Renal pelvis (tissue), 4 donors: Measurements from ENCODE around the gene PTPRJ. TPM values are rescaled to one million over a fixed set of nuclear protein-coding genes. Genes with fewer than 3 reads are reported as not detected.
"Not testable (repeated sequence)": the region's sequence is repeated elsewhere in the genome, so short reads cannot be mapped to it uniquely, and the experiment has no call there.

Source experiments
- DNase-seq: peaks from one replicate; pipeline ENCODE4 v3.0.0-alpha.2; 2013
- polyA plus RNA-seq, 3 donors: library from polyadenylated mRNA; unstranded; fragments of 120-200 nt; gene quantifications; one replicate each; pipeline ENCODE4 v1.2.1, GENCODE V29; 2013; ENCODE audit not compliant: insufficient read length in 3 of 3

PTPRJ gene
- polyA plus RNA-seq, 3 donors: 22.4 to 28.3 (median 23.8) TPM

DNA sequence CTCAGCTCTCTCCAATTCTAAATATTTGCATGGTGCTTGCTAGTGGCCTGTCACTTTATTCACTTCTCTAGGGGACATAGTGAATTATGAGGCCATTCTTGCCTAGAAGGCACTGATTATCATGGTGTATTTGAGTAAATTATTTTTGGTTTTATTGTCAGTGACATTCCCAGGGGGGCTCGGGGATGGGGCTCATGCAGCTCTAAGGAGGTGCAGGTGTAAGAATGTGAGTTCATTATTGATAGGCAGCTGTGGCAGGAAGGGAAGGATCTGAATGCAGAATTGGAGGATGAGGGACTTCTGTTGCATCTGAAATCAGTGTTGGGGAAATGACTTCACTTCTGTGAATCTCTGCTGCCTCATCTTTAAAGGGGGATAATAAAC, 182.5 kb downstream of the PTPRJ start:
- no peak for DNase-seq

DNA sequence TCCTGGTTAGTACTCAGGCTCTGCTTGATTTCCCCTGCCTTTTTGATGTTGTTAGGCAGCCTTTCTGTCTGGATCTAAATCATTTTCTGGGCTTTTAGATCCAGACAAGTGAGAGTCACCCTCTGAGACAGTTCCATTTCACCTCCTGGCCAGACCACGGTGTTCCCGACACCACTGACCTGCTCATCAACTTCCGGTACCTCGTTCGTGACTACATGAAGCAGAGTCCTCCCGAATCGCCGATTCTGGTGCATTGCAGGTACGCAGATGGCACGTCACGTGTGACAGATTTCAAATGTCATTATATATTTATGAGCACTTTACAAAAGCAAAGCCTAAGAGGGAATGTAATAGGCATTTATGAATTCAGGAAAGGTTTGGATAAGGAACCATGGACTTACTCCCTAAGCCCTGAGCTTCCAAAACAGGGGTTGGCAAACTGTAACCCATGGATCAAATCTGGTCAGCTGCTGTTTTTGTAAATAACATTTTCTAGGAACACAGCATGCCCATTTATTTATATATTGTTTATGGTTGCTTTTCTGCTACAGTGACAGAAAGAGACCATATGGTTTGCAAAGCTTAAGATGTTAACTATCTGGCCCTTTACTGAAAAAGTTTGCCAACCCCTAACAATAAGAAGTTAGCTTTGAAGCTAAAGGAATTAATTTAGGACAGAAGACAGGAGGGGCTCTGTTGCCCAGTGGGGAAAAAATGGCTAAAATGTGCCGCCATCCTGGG, 183.2 kb downstream of the PTPRJ start:
- no peak for DNase-seq

DNA sequence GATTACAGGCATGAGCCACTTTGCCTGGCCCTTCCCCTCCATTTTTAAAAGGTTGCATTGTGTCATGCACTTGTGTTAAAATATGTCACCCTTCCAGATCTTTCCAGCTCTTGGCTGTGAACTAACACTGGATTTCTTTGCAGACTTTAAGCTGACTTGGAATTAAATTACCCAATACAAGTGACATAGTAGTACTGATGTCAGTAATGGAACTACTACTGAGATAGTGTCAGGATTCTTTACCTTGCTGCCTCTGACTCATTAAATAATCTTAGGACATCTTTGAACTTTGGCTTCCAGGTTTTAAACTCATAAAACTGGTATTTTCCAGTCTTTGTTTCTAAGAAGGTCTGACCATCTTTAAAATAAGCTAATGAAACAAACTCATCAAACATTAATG, 184.5 kb downstream of the PTPRJ start:
- DNase-seq: no peak

DNA sequence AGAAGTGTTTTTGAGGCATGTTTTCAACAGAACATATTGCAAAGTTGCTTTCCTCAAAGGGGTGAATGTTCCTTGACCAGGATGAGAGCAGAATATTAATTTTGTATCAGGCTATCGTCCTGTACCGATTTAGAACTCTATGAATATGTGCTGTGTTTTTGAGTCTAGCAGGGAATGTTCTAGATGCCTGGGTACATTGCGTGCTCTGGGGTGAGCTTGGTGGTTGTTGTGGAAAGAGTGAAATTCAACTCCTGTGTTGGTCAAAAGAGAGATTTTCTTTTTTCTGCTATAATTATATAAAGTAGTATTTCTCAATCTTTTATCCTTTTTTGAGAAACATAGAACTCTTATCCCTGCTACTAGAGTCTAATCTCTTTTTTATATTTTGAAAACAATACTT, 185.1 kb downstream of the PTPRJ start:
- DNase-seq: no peak

DNA sequence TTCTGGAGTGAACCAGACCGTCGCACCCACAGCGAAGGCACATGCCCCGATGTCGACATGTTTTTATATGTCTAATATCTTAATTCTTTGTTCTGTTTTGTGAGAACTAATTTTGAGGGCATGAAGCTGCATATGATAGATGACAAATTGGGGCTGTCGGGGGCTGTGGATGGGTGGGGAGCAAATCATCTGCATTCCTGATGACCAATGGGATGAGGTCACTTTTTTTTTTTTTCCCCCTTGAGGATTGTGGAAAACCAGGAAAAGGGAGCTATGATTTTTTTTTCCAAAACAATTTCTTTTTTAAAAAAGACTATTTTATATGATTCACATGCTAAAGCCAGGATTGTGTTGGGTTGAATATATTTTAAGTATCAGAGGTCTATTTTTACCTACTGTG, 187.0 kb downstream of the PTPRJ start:
- DNase-seq: no peak

DNA sequence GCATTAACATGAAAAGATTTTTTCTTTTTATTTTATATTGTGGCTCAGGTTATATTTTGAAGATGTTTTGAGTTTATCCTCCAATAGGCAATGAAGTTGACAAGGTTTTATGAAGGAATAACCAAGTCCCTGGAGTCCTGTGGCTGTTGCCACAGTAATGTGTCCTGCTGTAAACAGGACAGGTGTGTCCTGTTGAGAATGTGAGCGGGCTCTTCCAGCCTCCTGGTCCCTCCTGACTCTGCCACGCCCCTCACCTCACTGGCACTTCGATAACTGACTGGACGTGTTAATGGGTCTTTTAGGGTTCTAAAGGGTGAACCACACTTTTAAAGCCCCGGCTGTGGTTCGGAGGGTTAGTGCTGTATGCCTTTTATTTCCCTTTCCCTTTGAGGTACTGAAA, 188.5 kb downstream of the PTPRJ start:
- no peak for DNase-seq

DNA sequence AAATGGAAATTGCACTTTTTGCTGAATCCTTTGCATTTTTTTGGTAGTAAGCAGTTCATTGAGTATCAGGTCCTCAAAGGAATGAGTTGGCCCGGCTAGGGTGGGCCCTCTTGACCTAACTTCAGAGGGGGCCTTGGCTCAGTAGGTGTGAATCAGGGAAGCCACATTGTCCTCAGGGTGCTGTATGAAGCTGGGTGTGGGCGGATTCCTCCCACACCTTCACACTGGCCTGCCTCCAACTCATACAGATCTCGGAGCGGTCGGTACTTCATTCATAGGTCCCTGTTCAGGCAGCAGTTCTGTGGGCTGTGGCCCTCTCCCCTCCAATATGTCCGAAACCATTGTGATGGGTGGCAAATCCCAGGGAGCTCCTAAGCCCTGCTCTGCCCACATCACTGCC, 188.9 kb downstream of the PTPRJ start:
- DNase-seq: no peak

DNA sequence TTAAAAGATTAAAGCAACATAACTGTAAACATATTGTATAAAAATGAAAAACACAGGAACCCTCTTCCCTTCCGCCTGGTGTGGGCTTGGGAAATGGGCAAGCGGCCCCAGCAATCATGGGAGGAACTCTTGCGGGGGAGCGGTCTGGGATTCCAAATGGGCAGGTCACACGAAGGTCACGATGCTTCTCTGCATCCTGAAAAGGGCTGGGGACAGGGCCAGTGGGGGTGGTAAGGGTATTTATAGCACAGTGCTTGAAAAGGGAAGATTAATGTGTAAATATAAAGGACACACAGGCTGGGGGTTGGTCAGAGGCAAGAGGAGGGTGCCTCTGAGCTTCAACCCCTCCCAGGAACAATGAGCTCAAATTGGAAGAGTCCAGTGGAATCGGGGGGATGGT, 189.4 kb downstream of the PTPRJ start:
- no peak for DNase-seq

DNA sequence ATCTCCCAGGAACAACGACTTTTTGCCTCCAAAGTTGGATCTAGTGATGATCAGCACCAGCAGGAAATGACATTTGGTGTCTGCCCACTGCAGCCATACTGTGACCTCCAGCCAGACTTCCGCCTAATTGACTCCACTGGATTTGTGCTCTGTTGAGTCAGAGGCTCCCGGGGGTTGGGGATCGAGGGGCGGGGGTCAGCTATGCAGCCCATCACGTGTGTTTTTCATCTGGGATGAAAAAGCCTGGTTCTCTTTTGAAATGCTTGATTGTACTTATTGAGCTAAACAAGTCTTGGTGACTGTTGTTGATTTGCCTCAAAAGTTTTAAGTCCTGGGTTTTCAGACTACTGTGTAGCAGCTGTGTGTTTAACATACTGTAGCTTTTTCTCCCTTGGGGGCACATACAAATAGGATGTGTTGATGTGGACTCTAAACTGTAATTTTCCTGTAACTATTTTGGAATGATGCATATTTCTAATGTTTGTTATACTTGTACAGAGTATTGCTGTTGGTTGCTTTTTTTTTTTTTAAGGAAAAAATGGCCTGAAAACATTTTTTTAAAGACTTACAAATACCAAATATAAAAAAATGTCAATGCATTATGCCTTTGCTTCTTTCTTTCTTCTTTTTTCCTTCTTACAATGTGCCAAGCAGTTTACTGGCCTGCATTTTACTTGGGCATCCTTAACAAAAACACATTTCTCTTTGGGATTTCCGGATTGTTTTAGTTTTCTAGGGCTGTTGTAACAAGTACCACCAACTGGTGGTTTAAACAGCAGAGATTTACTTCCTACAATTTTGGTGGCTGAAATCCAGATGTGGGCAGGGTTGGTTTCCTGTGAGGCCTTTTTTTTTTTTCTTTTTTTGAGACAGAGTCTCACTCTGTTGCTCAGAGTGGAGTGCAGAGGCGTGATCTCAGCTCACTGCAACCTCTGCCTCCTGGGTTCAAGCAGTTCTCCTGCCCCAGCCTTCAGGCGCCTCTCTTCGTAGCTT, 190.2 kb downstream of the PTPRJ start:
- DNase-seq: no peak

DNA sequence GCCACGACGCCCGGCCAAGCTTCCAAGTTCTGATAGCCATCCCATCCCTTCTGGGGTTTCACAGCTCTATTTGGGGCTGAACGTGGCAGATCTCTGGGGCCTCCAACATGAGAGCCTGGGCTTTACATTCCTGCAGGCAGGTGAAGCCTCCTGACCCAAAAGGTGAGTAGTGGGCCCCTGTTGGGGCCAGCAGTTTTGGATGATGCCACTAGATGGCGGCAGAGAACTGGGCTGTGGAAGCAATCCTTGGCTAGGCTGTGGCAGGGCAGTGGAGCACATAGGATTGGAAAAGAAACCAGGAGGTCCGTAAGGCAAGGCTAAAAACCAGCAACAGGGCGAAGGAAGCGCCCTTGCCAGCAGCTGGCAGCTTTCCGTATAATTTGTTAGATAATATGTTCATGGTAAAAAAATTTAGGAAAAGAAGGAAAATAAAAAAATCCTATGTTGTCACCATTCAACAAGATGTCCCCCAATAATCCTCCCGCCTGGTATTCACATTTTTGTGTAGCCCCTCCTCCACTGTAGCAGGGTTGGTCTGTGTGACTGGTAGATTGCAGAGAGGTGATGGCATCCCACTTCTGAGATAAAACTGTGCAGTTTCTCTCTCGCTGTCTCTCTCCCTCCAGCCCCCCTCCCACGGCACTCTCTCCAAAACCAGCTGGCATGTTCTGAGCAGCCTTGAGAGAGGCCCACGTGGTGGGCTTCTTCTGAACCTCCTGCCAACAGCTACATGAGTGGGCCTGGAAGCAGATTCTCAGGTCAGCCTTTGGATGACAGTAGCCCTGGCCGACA, 192.7 kb downstream of the PTPRJ start:
- peak; percentile 49 for DNase-seq

DNA sequence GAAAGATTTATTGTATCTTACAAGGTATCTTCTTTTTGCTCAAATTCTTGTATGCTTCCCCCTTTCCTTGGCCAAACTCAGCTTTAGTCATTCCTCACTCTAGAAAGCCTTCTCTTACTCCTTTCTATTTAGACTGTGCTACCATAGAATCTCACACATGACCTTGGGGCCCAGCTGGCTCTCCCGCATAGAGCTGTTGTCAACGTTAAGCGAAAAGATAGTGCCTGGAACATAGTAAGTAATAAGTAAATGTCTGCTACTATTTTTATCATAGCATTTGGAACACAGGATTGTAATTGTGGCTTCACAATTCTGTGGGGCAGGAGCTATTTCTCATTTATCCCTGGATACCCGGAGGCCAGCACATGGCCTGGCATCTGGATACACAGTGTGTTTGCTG, 197.3 kb downstream of the PTPRJ start:
- DNase-seq: no peak

DNA sequence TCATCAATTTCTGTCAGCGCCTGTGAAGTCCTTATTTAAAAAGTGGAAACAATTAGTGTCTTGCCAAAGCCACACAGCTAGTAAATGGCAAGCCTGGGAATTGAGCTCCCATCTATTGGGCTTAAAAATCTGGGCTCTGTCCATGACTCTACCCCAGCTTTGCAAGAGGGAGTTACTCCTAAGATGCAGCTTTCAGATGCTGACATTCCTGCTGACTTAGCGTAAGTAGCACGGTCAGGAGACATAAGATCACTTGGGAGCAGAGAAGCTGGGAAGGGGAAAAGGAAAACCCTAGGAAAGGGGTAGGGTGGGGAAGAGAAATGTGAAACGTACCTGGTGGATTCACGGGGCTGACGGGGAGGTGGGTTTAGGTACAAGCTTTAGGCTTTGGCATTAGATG, 200.3 kb downstream of the PTPRJ start:
- DNase-seq: no peak

DNA sequence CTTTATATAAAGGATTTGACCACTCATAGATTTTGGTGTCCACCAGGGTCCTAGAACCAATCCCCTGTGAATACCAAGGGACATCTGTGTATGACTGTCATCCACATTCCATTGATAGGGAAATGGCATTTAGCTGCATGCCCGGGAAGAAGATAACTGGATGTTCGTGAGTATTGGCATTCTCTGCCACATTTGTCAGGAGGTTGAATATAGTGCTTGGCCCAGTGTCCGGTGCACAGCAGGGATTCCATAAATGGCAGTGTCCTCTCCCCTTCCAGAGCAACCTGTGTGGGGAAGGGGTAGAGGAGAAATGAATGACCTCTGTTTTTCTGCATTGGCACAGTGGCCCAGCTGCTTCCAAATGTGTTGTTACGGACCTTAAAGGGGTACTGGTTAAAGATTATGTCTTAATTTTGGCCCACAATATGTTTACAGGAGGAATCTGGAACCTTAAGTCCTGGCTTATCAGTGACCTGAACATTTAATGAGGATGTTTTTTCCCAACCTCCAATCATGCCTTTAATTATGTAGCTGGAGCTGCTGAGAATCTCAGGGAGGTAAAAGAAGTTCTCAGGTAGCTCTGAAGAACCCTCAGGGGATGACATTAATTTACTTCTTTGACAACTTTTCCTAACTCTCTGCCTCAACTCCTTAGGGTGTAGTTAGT, 202.6 kb downstream of the PTPRJ start:
- no peak for DNase-seq

DNA sequence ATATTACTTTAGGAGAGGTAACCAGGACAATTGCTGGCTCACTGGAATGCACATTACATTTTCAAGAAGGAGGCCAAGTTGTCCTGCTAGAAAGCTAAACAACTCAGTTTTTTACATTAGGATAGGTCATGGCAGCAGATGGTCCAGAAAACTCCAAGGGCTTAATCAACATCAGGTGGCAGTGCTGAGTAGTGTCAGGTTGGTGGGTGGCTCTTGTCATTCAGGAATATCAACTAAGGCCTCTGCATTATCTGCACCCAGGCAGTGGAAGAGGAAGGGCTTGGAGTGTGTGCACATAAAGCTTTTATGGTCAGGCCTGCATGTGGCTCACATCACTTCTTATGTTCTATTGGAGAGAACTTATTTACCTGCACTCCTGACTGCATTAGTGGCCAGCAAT, 204.1 kb downstream of the PTPRJ start:
- DNase-seq: no peak

DNA sequence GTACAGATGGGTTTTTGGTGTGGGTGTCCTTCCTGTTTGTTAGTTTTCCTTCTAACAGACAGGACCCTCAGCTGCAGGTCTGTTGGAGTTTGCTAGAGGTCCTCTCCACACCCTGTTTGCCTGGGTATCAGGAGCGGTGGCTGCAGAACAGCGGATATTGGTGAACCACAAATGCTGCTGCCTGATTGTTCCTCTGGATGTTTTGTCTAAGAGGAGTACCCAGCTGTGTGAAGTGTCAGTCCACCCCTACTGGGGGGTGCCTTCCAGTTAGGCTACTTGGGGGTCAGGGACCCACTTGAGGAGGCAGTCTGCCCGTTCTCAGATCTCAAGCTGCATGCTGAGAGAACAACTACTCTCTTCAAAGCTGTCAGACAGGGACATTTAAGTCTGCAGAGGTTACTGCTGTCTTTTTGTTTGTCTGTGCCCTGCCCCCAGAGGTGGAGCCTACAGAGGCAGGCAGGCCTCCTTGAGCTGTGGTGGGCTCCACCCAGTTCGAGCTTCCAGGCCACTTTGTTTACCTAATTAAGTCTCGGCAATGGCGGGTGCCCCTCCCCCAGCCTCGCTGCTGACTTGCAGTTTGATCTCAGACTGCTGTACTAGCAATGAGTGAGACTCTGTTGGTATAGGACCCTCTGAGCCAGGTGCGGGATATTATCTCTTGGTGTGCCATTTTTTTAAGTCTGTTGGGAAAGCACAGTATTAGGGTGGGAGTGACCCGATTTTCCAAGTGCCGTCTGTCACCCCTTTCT, 210.7 kb downstream of the PTPRJ start:
- not testable (repeated sequence) for DNase-seq

DNA sequence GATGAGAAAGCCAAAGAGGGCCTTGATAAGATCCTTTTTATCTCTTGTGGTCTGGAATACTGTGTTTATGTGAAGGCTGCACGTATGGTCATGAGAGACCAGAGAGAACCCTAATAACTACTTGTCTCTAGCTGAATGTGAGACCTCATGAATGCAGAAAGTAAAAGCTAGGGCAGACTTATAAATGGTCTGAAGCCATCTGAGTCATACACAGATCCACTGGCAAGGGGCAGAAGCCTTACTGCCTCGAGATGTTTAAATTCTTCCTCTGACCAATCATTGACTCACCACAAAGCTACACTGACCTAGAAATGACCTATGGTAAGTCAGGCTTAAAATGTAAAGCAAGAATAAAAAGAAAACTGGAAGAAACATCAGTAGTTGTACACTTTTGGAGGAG, 213.5 kb downstream of the PTPRJ start:
- DNase-seq: no peak

DNA sequence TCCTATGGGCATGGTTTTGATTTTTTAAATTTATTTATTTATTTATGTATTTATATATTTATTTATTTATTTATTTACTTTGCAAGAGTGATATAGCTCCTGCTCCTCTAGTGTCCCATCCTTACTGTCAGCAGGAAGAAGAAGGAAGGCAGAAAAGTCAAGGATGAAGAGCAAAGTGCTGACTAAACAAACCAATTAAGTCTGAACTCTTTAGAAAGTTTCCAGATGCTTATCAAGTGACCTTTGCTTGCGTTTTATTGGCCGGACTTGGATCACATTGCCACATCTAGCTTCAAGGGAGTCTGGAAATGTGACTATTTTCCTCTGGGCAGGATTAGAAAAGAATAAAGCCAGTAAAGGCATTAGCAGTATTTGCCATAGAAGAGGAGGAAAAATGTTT, 227.5 kb downstream of the PTPRJ start:
- DNase-seq: no peak

DNA sequence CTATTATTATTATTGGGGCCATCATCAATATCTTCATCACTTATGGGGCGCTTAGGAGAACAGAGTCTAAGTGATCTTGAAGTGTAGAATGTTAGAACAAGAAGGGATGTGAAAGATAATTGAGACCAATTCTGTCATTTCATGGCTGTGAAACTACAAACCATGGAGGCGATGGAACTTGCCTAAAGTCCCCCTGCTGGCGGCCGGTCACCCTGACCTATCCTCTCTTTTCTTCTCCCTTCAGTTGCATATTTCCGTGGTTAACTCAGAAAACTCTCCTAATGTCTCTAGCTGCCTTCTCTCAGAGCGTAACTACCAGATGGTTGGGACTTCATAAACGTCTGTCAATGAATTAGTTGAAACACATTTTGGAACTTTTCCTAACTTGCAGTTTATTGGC, 229.7 kb downstream of the PTPRJ start:
- no peak for DNase-seq

DNA sequence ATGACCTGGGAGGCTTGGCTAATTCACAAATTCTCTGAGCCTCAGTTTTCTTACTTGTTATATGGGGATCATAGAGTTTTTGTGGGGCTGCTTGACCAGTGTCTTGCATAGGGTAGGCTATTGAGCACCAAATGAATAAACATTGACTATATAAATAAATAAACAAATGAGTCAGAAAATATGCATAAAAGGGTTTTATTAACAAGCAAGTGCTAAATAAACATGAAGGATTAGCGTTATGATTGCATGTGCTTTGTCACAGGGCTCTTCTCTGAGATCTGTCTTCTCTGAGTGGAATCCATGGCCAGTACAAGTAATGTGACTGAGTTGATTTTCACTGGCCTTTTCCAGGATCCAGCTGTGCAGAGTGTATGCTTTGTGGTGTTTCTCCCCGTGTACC, 236.2 kb downstream of the PTPRJ start, which contains the start of gene OR4B1:
Gene OR4B1 (plus strand): TSS at position 301 of the 400 bp plus-strand sequence. CDS start 0 bp downstream, at position 301.
- no peak for DNase-seq
